Neural cell (in vitro differentiated cells): ENCODE data around the gene MGME1. TPM values are rescaled to one million over a fixed set of nuclear protein-coding genes. Genes with fewer than 3 reads are reported as not detected.

Experiments used
- H2AFZ ChIP-seq: fragments of 200-600, 300-800 bp; sonication (generic), shearing (Covaris generic); 2 replicates; pipeline ENCODE4 v1.6.0; 2014; ENCODE audit warnings: low read depth, mild to moderate bottlenecking, antibody characterized with exemption, low read length, moderate library complexity
- H3F3A ChIP-seq: fragments of 200-600 bp; shearing (Covaris generic); 2 replicates; pipeline ENCODE4 v1.6.1; 2016; ENCODE audit warnings: mild to moderate bottlenecking, moderate library complexity, mixed read lengths, antibody characterized with exemption, low read length; ENCODE audit not compliant: insufficient read depth, poor library complexity, severe bottlenecking
- H3K27ac ChIP-seq: fragments of 200-600, 300-800 bp; sonication (generic), shearing (Covaris generic); 2 replicates; pipeline ENCODE4 v1.5.1; 2014; ENCODE audit warnings: mild to moderate bottlenecking, low read length, moderate library complexity
- H3K27me3 ChIP-seq: fragments of 300-800, 200-600 bp; sonication (generic), shearing (Covaris generic); 2 replicates; pipeline ENCODE4 v1.6.0; 2014; ENCODE audit warnings: mild to moderate bottlenecking, low read depth, low read length, moderate library complexity; ENCODE audit not compliant: insufficient read depth
- H3K36me3 ChIP-seq: fragments of 300-800, 200-600 bp; sonication (generic), shearing (Covaris generic); 2 replicates; pipeline ENCODE4 v1.5.1; 2014; ENCODE audit warnings: mild to moderate bottlenecking, antibody characterized with exemption, low read length, moderate library complexity; ENCODE audit not compliant: insufficient read depth
- H3K4me2 ChIP-seq: fragments of 300-800, 200-600 bp; sonication (generic), shearing (Covaris generic); 2 replicates; pipeline ENCODE4 v1.6.0; 2014; ENCODE audit warnings: mild to moderate bottlenecking, low read length
- H3K4me3 ChIP-seq: fragments of 300-800, 200-600 bp; sonication (generic), shearing (Covaris generic); 2 replicates; pipeline ENCODE4 v1.5.1; 2014; ENCODE audit warnings: mild to moderate bottlenecking, low read length, moderate library complexity
- H3K79me2 ChIP-seq: fragments of 200-600 bp; shearing (Covaris generic); replicated peaks from 2 replicates; pipeline ENCODE4 v1.6.0; 2014; ENCODE audit warnings: mild to moderate bottlenecking, low read length, moderate library complexity; ENCODE audit not compliant: insufficient read depth
- H3K9ac ChIP-seq: fragments of 300-800, 200-600 bp; sonication (generic), shearing (Covaris generic); 2 replicates; pipeline ENCODE4 v1.6.1; 2016; ENCODE audit warnings: mild to moderate bottlenecking, low read length, mixed read lengths
- H3K9me2 ChIP-seq: fragments of 200-600 bp; shearing (Covaris generic); 2 replicates; pipeline ENCODE4 v1.6.1; 2016; ENCODE audit warnings: mild to moderate bottlenecking, low read length, mixed read lengths; ENCODE audit not compliant: insufficient read depth
- H3K9me3 ChIP-seq: fragments of 200-600, 300-800 bp; sonication (generic), shearing (Covaris generic); 2 replicates; pipeline ENCODE4 v1.6.1; 2016; ENCODE audit warnings: mild to moderate bottlenecking, mixed run types, low read length, moderate library complexity, mixed read lengths
- H4K20me1 ChIP-seq: fragments of 200-600 bp; shearing (Covaris generic); 2 replicates; pipeline ENCODE4 v1.6.1; 2016; ENCODE audit warnings: mild to moderate bottlenecking, mixed run types; ENCODE audit not compliant: insufficient read depth
- CTCF ChIP-seq: fragments of 450-650 bp; IDR thresholded peaks from 2 replicates; pipeline ENCODE4 v1.5.1; 2014; ENCODE audit warnings: antibody characterized with exemption, mild to moderate bottlenecking, moderate library complexity; ENCODE audit not compliant: poor library complexity, severe bottlenecking
- EP300 ChIP-seq: fragments of 450-650 bp; conservative IDR thresholded peaks from 2 replicates; pipeline ENCODE4 v1.6.1; 2014; ENCODE audit warnings: antibody characterized with exemption, mild to moderate bottlenecking, moderate library complexity; ENCODE audit not compliant: poor library complexity, severe bottlenecking
- EZH2 ChIP-seq: fragments of 200-600, 300-800 bp; shearing (Covaris generic), sonication (generic); IDR thresholded peaks from 2 replicates; pipeline ENCODE4 v1.6.1; 2014; ENCODE audit warnings: antibody characterized with exemption, low read length, borderline replicate concordance, mild to moderate bottlenecking; ENCODE audit not compliant: insufficient read depth, poor library complexity, severe bottlenecking
- MXI1 ChIP-seq: fragments of 450-650 bp; conservative IDR thresholded peaks from 2 replicates; pipeline ENCODE4 v1.6.1; 2014; ENCODE audit warnings: antibody characterized with exemption, mild to moderate bottlenecking; ENCODE audit not compliant: poor library complexity, severe bottlenecking
- POLR2AphosphoS5 ChIP-seq: IDR thresholded peaks from 2 replicates; pipeline ENCODE4 v1.6.1; 2012
- RAD21 ChIP-seq: fragments of 450-650 bp; conservative IDR thresholded peaks from 2 replicates; pipeline ENCODE4 v1.6.1; 2014; ENCODE audit warnings: antibody characterized with exemption, mild to moderate bottlenecking, moderate library complexity
- SMC3 ChIP-seq: fragments of 450-650 bp; conservative IDR thresholded peaks from 2 replicates; pipeline ENCODE4 v1.6.1; 2014; ENCODE audit warnings: antibody characterized with exemption, mild to moderate bottlenecking, moderate library complexity; ENCODE audit not compliant: poor library complexity
- TAF1 ChIP-seq: IDR thresholded peaks from 2 replicates; pipeline ENCODE4 v1.6.1; 2012; ENCODE audit warnings: low read depth
- polyA plus RNA-seq: library from polyadenylated mRNA; depleted of rRNA; stranded (reverse); fragments of >200 nt; gene quantifications from 2 replicates; pipeline ENCODE4 v1.2.3, GENCODE V29; 2014
- TF ChIP-seq, protein P1 (sequence below): IDR thresholded peaks from 2 replicates; pipeline ENCODE4 v1.6.1; 2012; ENCODE audit warnings: borderline replicate concordance

MGME1 gene
- polyA plus RNA-seq, 1 donor from 2014 or later: 7.0 TPM

DNA sequence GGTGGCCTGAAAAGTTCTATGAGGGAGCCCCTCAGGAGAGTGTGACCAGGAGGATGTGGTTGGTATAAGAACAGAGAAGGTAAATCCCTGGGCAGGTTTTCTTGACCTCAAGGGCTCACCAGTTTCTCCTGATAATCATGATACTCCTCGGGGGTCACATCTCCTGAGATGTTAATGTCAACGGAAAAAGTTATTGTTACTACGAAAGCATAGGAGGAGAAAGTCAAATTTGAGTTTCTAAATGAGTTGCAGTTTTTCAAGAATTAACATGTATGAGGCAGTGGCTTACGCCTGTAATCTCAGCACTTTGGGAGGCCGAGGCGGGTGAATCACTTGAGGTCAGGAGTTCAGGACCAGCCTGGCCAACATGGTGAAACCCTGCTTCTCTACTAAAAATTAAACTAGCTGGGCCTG is 23.4 kb downstream of the MGME1 start:
- Histone ChIP-seq H3K4me2 (no peak overlapping the region), H3K27ac (no peak overlapping the region), H3K36me3 (no peaks in the 10 kb centered on the region), H3K27me3 (no peaks in the 10 kb centered on the region), H3K4me3 (no peak overlapping the region), H3K9ac (no peak overlapping the region), H2AFZ (no peak overlapping the region), H3K9me3 (no peaks in the 10 kb centered on the region), H4K20me1 (no peaks in the 10 kb centered on the region), H3K79me2 (no peaks in the 10 kb centered on the region), H3F3A (no peaks in the 10 kb centered on the region), H3K9me2 (no peaks in the 10 kb centered on the region)
- TF ChIP-seq TAF1 (no peak), EP300 (no peak)

DNA sequence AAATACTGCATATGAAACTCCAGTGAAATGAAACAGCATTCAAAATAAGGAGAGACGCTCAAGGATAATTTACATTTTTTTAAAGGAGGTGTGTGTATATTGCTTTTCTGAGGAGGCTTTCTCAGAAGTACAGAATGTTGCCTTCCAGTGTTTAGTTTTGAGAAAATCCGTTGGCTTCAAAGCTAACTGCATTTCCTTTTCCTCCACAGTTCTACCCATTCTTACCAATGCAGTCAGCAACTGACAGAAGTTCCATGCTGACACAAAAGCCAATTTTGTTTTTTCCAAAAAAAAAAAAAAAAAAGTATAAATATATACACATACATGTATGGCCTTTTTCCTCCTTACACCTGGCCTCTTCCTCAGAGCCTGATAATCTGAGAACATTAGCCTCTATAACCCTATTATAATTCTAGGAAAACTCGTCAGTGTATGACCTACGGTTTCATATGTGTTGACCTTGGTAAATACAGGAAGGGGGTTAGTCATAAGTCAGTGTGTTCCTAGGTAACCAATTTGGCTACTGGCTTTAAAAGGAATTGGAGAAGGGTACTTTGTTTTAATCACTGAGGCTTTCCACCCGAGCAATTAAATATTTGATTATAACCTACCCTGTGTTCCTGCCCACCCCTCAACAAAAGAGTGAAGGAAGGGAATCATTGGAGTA is 24.2 kb downstream of the MGME1 start:
- Histone ChIP-seq H3K4me2 (no peak overlapping the region), H4K20me1 (no peaks in the 10 kb centered on the region), H3K79me2 (no peaks in the 10 kb centered on the region), H3K27ac (no peak overlapping the region), H3K9me2 (no peaks in the 10 kb centered on the region), H3K27me3 (no peaks in the 10 kb centered on the region), H3K9ac (no peak overlapping the region), H3F3A (no peaks in the 10 kb centered on the region), H3K9me3 (no peaks in the 10 kb centered on the region), H3K36me3 (no peaks in the 10 kb centered on the region), H2AFZ (no peak overlapping the region), H3K4me3 (no peak overlapping the region)
- TF ChIP-seq EP300 (no peak), TAF1 (no peak), POLR2AphosphoS5 (no peak), CTCF (no peak), MXI1 (no peak), RAD21 (no peak), EZH2 (no peak), SMC3 (no peak)
- TF ChIP-seq, protein P1, sequence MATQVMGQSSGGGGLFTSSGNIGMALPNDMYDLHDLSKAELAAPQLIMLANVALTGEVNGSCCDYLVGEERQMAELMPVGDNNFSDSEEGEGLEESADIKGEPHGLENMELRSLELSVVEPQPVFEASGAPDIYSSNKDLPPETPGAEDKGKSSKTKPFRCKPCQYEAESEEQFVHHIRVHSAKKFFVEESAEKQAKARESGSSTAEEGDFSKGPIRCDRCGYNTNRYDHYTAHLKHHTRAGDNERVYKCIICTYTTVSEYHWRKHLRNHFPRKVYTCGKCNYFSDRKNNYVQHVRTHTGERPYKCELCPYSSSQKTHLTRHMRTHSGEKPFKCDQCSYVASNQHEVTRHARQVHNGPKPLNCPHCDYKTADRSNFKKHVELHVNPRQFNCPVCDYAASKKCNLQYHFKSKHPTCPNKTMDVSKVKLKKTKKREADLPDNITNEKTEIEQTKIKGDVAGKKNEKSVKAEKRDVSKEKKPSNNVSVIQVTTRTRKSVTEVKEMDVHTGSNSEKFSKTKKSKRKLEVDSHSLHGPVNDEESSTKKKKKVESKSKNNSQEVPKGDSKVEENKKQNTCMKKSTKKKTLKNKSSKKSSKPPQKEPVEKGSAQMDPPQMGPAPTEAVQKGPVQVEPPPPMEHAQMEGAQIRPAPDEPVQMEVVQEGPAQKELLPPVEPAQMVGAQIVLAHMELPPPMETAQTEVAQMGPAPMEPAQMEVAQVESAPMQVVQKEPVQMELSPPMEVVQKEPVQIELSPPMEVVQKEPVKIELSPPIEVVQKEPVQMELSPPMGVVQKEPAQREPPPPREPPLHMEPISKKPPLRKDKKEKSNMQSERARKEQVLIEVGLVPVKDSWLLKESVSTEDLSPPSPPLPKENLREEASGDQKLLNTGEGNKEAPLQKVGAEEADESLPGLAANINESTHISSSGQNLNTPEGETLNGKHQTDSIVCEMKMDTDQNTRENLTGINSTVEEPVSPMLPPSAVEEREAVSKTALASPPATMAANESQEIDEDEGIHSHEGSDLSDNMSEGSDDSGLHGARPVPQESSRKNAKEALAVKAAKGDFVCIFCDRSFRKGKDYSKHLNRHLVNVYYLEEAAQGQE: no peak

DNA sequence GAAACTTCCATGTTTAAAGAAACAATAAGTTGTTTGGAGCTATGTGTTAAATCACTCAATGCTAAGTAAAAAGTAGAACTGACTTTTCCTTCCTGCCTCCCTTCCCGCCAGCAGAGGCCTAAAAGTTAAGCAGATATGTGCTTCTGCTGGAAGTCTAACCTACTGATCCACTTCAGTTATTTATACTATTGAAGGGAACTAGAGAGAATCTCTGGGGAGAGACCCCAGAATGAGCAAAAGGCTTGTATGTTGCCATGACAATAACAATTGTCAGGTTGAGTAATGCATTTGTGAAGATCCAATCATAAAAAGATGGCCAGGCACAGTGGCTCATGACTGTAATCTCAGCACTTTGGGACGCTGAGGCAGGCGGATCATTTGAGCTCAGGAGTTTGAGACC is 24.7 kb downstream of the MGME1 start:
- no peaks in the 10 kb centered on the region for H3F3A ChIP-seq
- no peaks in the 10 kb centered on the region for H3K27me3 ChIP-seq
- H3K4me3 ChIP-seq: no peak overlapping the region
- no peaks in the 10 kb centered on the region for H3K79me2 ChIP-seq
- H3K9ac ChIP-seq: no peak overlapping the region
- no peak overlapping the region for H2AFZ ChIP-seq
- H3K4me2 ChIP-seq: no peak overlapping the region
- no peaks in the 10 kb centered on the region for H3K9me3 ChIP-seq
- no peaks in the 10 kb centered on the region for H4K20me1 ChIP-seq
- no peaks in the 10 kb centered on the region for H3K9me2 ChIP-seq
- H3K36me3 ChIP-seq: no peaks in the 10 kb centered on the region
- no peak overlapping the region for H3K27ac ChIP-seq
- TF ChIP-seq TAF1 (no peak), EP300 (no peak), SMC3 (no peak), MXI1 (no peak), EZH2 (no peak), CTCF (no peak)
- TF ChIP-seq, protein P1: no peak
